ENCODE results near the gene ENTPD3.

GRCh38 chr3:40422861-40423260, 35.9 kb downstream of the ENTPD3 start:
- TF ChIP-seq CTCF (IDR thresholded peaks at IDR 0.05; ENCODE audit: low read depth, low read length) (no peak), EZH2phosphoT487 (IDR thresholded peaks at IDR 0.05; ENCODE audit: low read depth) (no peak)
